BLaER1 (cell line): ENCODE results near the gene LIN7A.

Experiments
- H3K27ac ChIP-seq: shearing (Covaris generic); formaldehyde crosslinking; 2 replicates; pipeline ENCODE4 v1.8.1; 2022
- H3K27me3 ChIP-seq: shearing (Covaris generic); formaldehyde crosslinking; 2 replicates; pipeline ENCODE4 v1.8.1; 2022
- H3K36me3 ChIP-seq: shearing (Covaris generic); formaldehyde crosslinking; 2 replicates; pipeline ENCODE4 v1.8.1; 2022
- H3K4me1 ChIP-seq: shearing (Covaris generic); formaldehyde crosslinking; 2 replicates; pipeline ENCODE4 v1.8.1; 2022
- H3K4me2 ChIP-seq: shearing (Covaris generic); formaldehyde crosslinking; 2 replicates; pipeline ENCODE4 v1.8.1; 2022
- H3K4me3 ChIP-seq: shearing (Covaris generic); formaldehyde crosslinking; 2 replicates; pipeline ENCODE4 v1.8.1; 2022
- H3K9ac ChIP-seq: shearing (Covaris generic); formaldehyde crosslinking; 2 replicates; pipeline ENCODE4 v1.8.1; 2022
- H3K9me3 ChIP-seq: shearing (Covaris generic); formaldehyde crosslinking; 2 replicates; pipeline ENCODE4 v1.8.1; 2022
- H4K20me1 ChIP-seq: shearing (Covaris generic); formaldehyde crosslinking; 2 replicates; pipeline ENCODE4 v1.8.1; 2022
- Cebpa-rat ChIP-seq: shearing (Covaris generic); IDR thresholded peaks from 2 replicates; pipeline ENCODE4 v1.8.1; 2022

LIN7A gene

DNA sequence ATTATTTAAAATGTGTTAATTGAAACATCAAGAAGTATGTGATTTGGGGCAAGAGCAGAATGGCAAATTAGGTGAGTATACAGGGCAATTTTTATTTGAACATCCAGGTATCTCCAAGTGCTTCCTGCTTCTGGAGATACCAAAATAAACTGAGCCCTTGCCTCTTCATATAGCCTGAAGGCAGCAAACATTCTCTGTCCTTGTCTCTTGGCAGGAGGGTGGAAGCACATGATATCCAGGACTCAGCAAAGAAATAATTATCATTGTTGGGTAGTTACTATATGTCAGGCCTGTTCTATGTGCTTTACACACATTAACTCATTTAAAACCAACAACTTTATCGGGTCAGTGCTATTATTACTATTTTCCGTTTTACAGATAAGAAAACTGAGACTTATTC, 12.5 kb downstream of the LIN7A start:
- no peak for TF ChIP-seq Cebpa-rat
- H3K4me1 ChIP-seq: no peaks in the 10 kb centered on the region
- H3K27me3 ChIP-seq: no peaks in the 10 kb centered on the region
- no peaks in the 10 kb centered on the region for H4K20me1 ChIP-seq
- no peak overlapping the region for H3K27ac ChIP-seq
- no peaks in the 10 kb centered on the region for H3K36me3 ChIP-seq
- no peak overlapping the region for H3K9ac ChIP-seq
- H3K4me3 ChIP-seq: no peak overlapping the region
- no peaks in the 10 kb centered on the region for H3K9me3 ChIP-seq
- no peak overlapping the region for H3K4me2 ChIP-seq

DNA sequence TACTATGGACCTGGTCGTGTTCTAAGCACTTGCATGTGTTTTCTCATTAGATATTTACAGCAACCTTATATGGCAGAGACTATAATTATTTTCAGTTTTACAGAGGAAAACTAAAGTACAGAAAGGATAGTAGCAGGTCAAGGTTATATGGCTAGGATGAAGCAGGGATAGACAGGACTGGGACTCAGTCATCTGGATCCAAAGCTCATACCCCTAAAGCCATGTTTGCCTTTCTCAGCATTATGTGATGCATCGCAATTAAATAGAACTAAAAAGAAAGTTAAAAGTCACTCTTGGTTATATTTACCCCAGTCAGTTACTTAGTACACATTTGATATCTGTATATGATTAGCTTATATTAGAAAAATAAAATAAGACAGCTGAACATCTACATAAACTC, 13.3 kb downstream of the LIN7A start:
- Histone ChIP-seq H3K4me3 (no peak overlapping the region), H3K27ac (no peak overlapping the region), H3K27me3 (no peaks in the 10 kb centered on the region), H3K36me3 (no peaks in the 10 kb centered on the region), H3K4me2 (no peak overlapping the region), H3K9me3 (no peaks in the 10 kb centered on the region), H3K4me1 (no peaks in the 10 kb centered on the region), H4K20me1 (no peaks in the 10 kb centered on the region), H3K9ac (no peak overlapping the region)
- TF ChIP-seq Cebpa-rat: no peak

DNA sequence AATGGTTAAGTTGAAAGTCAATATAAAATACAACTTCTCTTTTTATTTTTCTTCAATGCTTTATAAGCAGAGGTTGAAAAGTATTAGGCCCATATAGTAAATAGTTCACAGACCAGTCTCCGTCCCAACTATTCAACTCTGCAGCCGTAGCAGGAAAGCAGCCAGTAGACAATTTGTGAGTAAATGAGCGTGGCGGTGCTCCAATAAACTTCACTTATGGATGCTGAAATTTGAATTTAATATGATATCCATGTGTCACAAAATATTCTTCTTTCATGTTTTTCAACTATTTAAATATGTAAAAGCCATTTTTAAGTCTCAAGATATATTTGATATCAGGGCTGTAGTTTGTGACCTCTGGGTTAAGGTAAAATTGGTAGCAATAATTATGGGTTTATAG, 17.7 kb downstream of the LIN7A start:
- no peak overlapping the region for H3K27ac ChIP-seq
- H3K4me1 ChIP-seq: no peaks in the 10 kb centered on the region
- no peak overlapping the region for H3K9ac ChIP-seq
- no peak for TF ChIP-seq Cebpa-rat
- H3K4me2 ChIP-seq: no peak overlapping the region
- H3K4me3 ChIP-seq: no peak overlapping the region
- no peaks in the 10 kb centered on the region for H3K36me3 ChIP-seq
- H3K27me3 ChIP-seq: no peaks in the 10 kb centered on the region
- H3K9me3 ChIP-seq: no peaks in the 10 kb centered on the region
- H4K20me1 ChIP-seq: no peaks in the 10 kb centered on the region

DNA sequence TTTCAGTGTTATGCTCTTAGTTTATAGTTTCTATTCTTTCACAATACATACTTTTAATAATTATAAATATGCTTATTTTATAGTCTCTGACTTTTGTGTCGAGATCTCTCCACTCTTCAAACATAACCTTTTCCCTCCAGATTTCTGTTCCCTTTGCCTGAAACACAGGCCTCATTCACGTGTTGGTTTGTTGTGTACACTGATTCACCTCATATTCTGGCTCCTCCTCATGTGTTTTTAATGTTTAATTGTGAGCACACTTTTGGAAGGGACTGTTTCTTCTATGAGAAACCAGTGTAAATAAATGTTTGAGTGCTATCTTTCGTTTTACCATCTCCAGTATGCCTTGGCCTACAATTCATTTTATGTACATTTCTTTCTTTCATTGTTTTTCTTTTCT, 20.1 kb downstream of the LIN7A start:
- H3K4me3 ChIP-seq: no peak overlapping the region
- H3K4me1 ChIP-seq: no peaks in the 10 kb centered on the region
- H4K20me1 ChIP-seq: no peaks in the 10 kb centered on the region
- H3K36me3 ChIP-seq: no peaks in the 10 kb centered on the region
- no peak overlapping the region for H3K9ac ChIP-seq
- H3K9me3 ChIP-seq: no peaks in the 10 kb centered on the region
- TF ChIP-seq Cebpa-rat: no peak
- no peak overlapping the region for H3K4me2 ChIP-seq
- no peaks in the 10 kb centered on the region for H3K27me3 ChIP-seq
- H3K27ac ChIP-seq: no peak overlapping the region

DNA sequence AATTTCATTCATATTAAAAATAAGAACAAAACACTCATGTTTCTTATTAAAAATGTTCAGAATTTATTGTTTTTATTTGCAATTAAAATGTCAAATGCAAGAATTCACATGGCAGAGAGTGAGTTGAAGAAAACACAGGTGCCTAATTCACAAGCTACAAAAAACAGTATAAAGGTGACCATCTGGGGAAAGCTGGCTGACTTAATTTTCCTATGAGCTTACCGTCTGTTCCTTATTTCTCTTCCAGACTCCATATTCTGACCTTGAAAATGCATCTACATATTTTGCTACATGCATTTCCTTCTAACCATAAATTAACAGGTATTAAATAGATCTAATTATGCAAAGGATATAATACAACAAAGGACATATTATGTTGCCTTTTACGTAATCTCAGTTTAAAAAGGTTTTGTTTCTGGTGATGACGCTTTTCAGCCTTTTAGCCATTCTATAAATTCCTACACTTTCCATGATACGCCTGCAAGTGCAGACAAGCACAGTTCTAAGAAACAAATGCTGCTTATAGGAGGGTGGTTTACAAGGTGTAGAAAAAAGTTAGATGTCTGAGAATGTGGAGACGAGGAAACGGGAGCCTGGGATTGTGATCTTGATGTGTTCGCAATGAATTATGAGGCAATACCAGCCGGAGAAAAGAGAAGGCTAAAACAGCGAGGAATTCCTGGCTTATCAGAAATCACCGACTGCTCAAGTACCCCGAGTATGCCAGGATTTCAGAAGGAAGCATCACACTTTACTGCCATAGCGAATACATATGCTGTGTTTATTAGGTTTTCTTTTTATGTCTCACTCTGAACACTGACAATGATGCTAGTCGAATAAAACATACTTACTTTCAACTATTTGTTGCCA, 24.6 kb downstream of the LIN7A start:
- TF ChIP-seq Cebpa-rat: no peak
- no peaks in the 10 kb centered on the region for H3K36me3 ChIP-seq
- H3K27me3 ChIP-seq: no peaks in the 10 kb centered on the region
- H3K27ac ChIP-seq: no peak overlapping the region
- H3K4me1 ChIP-seq: no peaks in the 10 kb centered on the region
- H4K20me1 ChIP-seq: no peaks in the 10 kb centered on the region
- H3K9ac ChIP-seq: no peak overlapping the region
- no peak overlapping the region for H3K4me3 ChIP-seq
- H3K4me2 ChIP-seq: no peak overlapping the region
- no peaks in the 10 kb centered on the region for H3K9me3 ChIP-seq

DNA sequence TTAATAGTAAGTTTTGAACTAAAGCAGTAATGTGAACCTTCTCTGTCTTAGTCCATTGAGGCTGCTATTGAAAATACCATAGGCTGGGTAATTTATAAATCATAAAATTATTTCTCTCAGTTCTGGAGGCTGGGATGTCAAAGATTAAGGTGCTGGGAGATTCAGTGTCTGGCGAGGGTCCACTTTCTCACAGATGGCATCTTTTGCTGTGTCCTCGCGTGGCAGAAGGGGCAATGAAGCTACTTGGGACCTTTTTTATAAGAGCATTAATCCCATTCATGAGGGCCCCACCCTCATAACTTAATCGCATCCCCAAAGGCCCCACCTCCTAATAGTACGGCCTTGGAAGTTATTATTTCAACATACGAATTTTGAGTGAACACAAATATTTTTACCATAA, 28.4 kb downstream of the LIN7A start:
- H3K9me3 ChIP-seq: no peaks in the 10 kb centered on the region
- TF ChIP-seq Cebpa-rat: no peak
- H3K27ac ChIP-seq: no peak overlapping the region

DNA sequence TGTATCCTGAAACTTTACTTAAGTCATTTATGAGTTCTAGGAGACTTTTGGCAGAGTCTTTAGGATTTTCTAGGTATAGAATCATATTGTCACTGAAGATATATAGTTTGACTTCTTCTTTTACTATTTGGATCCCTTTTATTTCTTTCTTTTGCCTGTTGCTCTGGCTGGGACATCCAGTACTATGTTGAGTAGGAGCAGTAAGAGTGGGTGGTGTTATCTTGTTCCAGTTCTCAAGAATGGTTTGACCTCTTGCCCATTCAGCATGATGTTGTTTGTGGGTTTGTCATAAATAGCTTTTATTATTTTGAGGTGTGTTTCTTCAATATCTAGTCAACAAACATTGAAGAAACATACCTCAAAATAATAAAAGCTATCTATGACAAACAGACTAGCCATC, 35.0 kb downstream of the LIN7A start:
- Histone ChIP-seq H3K9ac (no peak overlapping the region), H3K4me3 (no peak overlapping the region), H4K20me1 (no peaks in the 10 kb centered on the region), H3K4me2 (no peak overlapping the region), H3K36me3 (no peaks in the 10 kb centered on the region), H3K9me3 (no peaks in the 10 kb centered on the region), H3K27me3 (no peaks in the 10 kb centered on the region), H3K4me1 (no peaks in the 10 kb centered on the region), H3K27ac (no peak overlapping the region)
- TF ChIP-seq Cebpa-rat: no peak

More for the DNA sequence above, 28.4 kb downstream of the LIN7A start:
- no peak overlapping the region for H3K4me2 ChIP-seq
- no peaks in the 10 kb centered on the region for H3K4me1 ChIP-seq
- no peak overlapping the region for H3K4me3 ChIP-seq
- H3K36me3 ChIP-seq: no peaks in the 10 kb centered on the region
- no peaks in the 10 kb centered on the region for H4K20me1 ChIP-seq
- H3K9ac ChIP-seq: no peak overlapping the region
- H3K27me3 ChIP-seq: no peaks in the 10 kb centered on the region

DNA sequence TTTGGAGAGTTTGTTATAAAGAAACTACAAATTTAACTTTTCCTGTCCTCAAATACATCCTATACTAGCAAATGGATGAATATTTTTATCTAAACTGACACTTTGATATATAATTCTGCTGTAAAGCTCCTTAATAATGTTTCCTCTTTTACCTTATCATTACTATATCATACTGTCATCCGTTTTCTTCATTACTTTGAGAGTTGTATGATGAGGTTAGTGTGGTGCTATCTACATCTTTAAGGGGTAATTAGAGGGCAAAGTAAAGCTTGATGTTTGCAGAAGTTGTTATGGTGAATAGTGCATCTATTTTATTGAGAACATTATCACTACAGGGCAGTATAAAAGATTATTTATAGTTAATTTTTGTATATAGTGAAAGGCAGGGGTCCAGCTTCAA, 36.1 kb downstream of the LIN7A start:
- Histone ChIP-seq H3K4me2 (no peak overlapping the region), H3K9ac (no peak overlapping the region), H3K9me3 (no peaks in the 10 kb centered on the region), H3K27me3 (no peaks in the 10 kb centered on the region), H4K20me1 (no peaks in the 10 kb centered on the region), H3K27ac (no peak overlapping the region), H3K4me1 (no peaks in the 10 kb centered on the region), H3K4me3 (no peak overlapping the region), H3K36me3 (no peaks in the 10 kb centered on the region)
- TF ChIP-seq Cebpa-rat: no peak

DNA sequence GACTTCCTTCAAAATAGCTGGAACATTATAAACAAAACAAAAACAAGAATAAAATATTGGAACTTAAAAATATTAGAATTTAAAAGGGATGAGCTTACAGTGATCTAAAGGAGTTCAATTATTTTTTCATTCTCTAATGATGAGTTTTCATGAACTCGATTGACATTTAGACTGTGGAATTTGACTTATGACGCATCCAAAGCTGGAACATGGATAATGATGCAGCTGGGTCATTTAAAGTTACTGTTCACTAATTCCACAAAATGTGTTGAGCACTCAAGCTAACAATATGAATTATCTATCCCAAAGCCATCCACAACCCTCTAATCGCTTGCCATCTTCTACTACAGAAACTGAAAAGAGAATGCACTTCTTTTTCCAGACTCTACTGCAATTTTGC, 42.5 kb downstream of the LIN7A start:
- Histone ChIP-seq H3K36me3 (no peaks in the 10 kb centered on the region), H3K27me3 (no peaks in the 10 kb centered on the region), H3K4me2 (no peak overlapping the region), H4K20me1 (no peaks in the 10 kb centered on the region), H3K4me1 (no peaks in the 10 kb centered on the region), H3K27ac (no peak overlapping the region), H3K9me3 (no peaks in the 10 kb centered on the region), H3K4me3 (no peak overlapping the region), H3K9ac (no peak overlapping the region)
- no peak for TF ChIP-seq Cebpa-rat

DNA sequence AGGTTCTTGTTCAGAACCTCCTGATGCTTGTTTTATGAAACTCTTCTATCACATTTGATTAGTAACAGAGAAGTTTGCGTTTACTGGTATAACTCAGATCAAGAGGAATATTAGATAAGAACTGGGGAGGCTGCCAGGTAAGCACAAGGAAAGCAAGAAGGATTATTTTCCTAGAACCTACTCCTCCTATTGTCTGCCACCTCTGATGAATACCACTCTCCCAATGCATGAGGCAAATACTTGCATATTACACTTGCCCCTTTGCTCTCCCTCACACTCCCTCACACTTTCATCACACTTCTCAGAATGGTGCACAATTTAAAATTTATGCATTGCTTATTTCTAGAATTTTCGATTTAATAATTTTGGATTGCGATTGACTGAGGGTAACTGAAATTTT, 43.6 kb downstream of the LIN7A start:
- H3K27ac ChIP-seq: no peak overlapping the region
- H3K36me3 ChIP-seq: no peaks in the 10 kb centered on the region
- H3K9ac ChIP-seq: no peak overlapping the region
- no peak for TF ChIP-seq Cebpa-rat
- no peaks in the 10 kb centered on the region for H3K27me3 ChIP-seq
- no peaks in the 10 kb centered on the region for H3K9me3 ChIP-seq
- H3K4me1 ChIP-seq: no peaks in the 10 kb centered on the region
- H4K20me1 ChIP-seq: no peaks in the 10 kb centered on the region
- H3K4me3 ChIP-seq: no peak overlapping the region
- H3K4me2 ChIP-seq: no peak overlapping the region
